DOHH2 (cell line): ENCODE results near the gene FBXO7.

Experiments used
- H3F3A ChIP-seq: fragments of 200-600 bp; sonication (generic), shearing (Covaris generic); 2 replicates; pipeline ENCODE4 v1.6.0; 2016; ENCODE audit warnings: antibody characterized with exemption, mild to moderate bottlenecking; ENCODE audit not compliant: control insufficient read depth, insufficient read depth
- H3K27ac ChIP-seq: fragments of 200-600 bp; sonication (generic); 2 replicates; pipeline ENCODE4 v1.5.1; 2014; ENCODE audit warnings: low read depth, mild to moderate bottlenecking, low read length, moderate library complexity
- H3K27me3 ChIP-seq: fragments of 200-600 bp; sonication (generic); 2 replicates; pipeline ENCODE4 v1.6.1; 2014; ENCODE audit warnings: mild to moderate bottlenecking, low read length, mixed read lengths; ENCODE audit not compliant: control insufficient read depth
- H3K36me3 ChIP-seq: fragments of 200-600 bp; sonication (generic); 2 replicates; pipeline ENCODE4 v1.6.1; 2014; ENCODE audit warnings: mild to moderate bottlenecking, low read length, moderate library complexity, mixed read lengths; ENCODE audit not compliant: control insufficient read depth
- H3K4me1 ChIP-seq: fragments of 200-600 bp; sonication (generic); 2 replicates; pipeline ENCODE4 v1.6.1; 2014; ENCODE audit warnings: mild to moderate bottlenecking, low read length, mixed read lengths; ENCODE audit not compliant: control insufficient read depth
- H3K4me2 ChIP-seq: fragments of 200-600 bp; sonication (generic); 2 replicates; pipeline ENCODE4 v1.6.0; 2014; ENCODE audit warnings: mild to moderate bottlenecking, low read length, moderate library complexity
- H3K4me3 ChIP-seq: fragments of 200-600 bp; sonication (generic); 2 replicates; pipeline ENCODE4 v1.5.1; 2014; ENCODE audit warnings: mild to moderate bottlenecking, low read length, mixed read lengths
- H3K79me2 ChIP-seq: fragments of 200-600 bp; sonication (generic); 2 replicates; pipeline ENCODE4 v1.6.1; 2014; ENCODE audit warnings: mild to moderate bottlenecking, low read length, mixed read lengths; ENCODE audit not compliant: control insufficient read depth
- H3K9me2 ChIP-seq: fragments of 200-600 bp; sonication (generic); replicated peaks from 2 replicates; pipeline ENCODE4 v1.6.1; 2014; ENCODE audit warnings: mild to moderate bottlenecking, low read length, mixed read lengths; ENCODE audit not compliant: control insufficient read depth
- H3K9me3 ChIP-seq: fragments of 200-600 bp; sonication (generic); 2 replicates; pipeline ENCODE4 v1.6.1; 2014; ENCODE audit warnings: antibody characterized with exemption, low read length, mixed read lengths; ENCODE audit not compliant: control insufficient read depth, insufficient read depth
- H4K20me1 ChIP-seq: fragments of 200-600 bp; sonication (generic); 2 replicates; pipeline ENCODE4 v1.6.0; 2014; ENCODE audit warnings: low read depth, mild to moderate bottlenecking, antibody characterized with exemption, low read length, moderate library complexity; ENCODE audit not compliant: control insufficient read depth, insufficient read depth
- CTCF ChIP-seq: fragments of 200-600 bp; sonication (generic); IDR thresholded peaks from one replicate; pipeline ENCODE4 v1.5.1; 2014; ENCODE audit warnings: antibody characterized with exemption, mild to moderate bottlenecking, low read depth, low read length; ENCODE audit not compliant: poor library complexity, severe bottlenecking
- EZH2phosphoT487 ChIP-seq: fragments of 200-600 bp; sonication (generic); IDR thresholded peaks from 2 replicates; pipeline ENCODE4 v1.6.1; 2017; ENCODE audit warnings: borderline replicate concordance, mild to moderate bottlenecking, antibody characterized with exemption, low read length, moderate library complexity, mixed read lengths

FBXO7 gene

GRCh38 chr22:32532820-32533128, 58.2 kb downstream of the FBXO7 start:
- Histone ChIP-seq H3K9me3 (no peaks in the 10 kb centered on the region), H4K20me1 (no peaks in the 10 kb centered on the region), H3K9me2 (no peaks in the 10 kb centered on the region), H3K4me2 (no peak overlapping the region), H3K27ac (no peak overlapping the region), H3F3A (no peaks in the 10 kb centered on the region), H3K4me1 (no peaks in the 10 kb centered on the region), H3K4me3 (no peak overlapping the region), H3K79me2 (no peaks in the 10 kb centered on the region), H3K36me3 (no peaks in the 10 kb centered on the region), H3K27me3 (no peaks in the 10 kb centered on the region; the same call in 1 of the 2 replicates)
- TF ChIP-seq CTCF (no peak), EZH2phosphoT487 (no peak)

GRCh38 chr22:32533265-32534111, 58.9 kb downstream of the FBXO7 start:
- H3K27ac ChIP-seq, result no peak overlapping the region
- no peaks in the 10 kb centered on the region for H3K9me3 ChIP-seq
- no peak for TF ChIP-seq EZH2phosphoT487
- TF ChIP-seq CTCF, result no peak
- H3K36me3 ChIP-seq, result no peaks in the 10 kb centered on the region
- H3K79me2 ChIP-seq, result no peaks in the 10 kb centered on the region
- no peak overlapping the region for H3K4me2 ChIP-seq
- no peaks in the 10 kb centered on the region for H3K4me1 ChIP-seq
- H3F3A ChIP-seq, result no peaks in the 10 kb centered on the region
- H3K9me2 ChIP-seq, result no peaks in the 10 kb centered on the region
- H3K27me3 ChIP-seq, result no peaks in the 10 kb centered on the region; the same call in 1 of the 2 replicates
- no peak overlapping the region for H3K4me3 ChIP-seq
- H4K20me1 ChIP-seq, result no peaks in the 10 kb centered on the region

- no peak for TF ChIP-seq EZH2phosphoT487
- no peak for TF ChIP-seq CTCF
- Histone ChIP-seq H3F3A (no peaks in the 10 kb centered on the region), H3K9me2 (no peaks in the 10 kb centered on the region), H3K9me3 (no peaks in the 10 kb centered on the region), H3K27me3 (no peaks in the 10 kb centered on the region; the same call in 1 of the 2 replicates), H3K36me3 (no peaks in the 10 kb centered on the region), H3K4me3 (no peak overlapping the region), H3K4me1 (no peaks in the 10 kb centered on the region), H3K4me2 (no peak overlapping the region), H3K27ac (no peak overlapping the region), H4K20me1 (no peaks in the 10 kb centered on the region), H3K79me2 (no peaks in the 10 kb centered on the region)
Measured at GRCh38 chr22:32534252-32535235, 59.9 kb downstream of the FBXO7 start.
